HUES48 (cell line): ENCODE results near the gene PSMB5.
A peak's percentile ranks its signal among the peaks of the same experiment; 100 is the strongest.

Source experiments
- H3K27ac ChIP-seq: one replicate; pipeline ENCODE4 v1.7.0; 2013; ENCODE audit warnings: low read depth, low read length, inconsistent platforms
- H3K27me3 ChIP-seq: 2 replicates; pipeline ENCODE4 v1.6.1; 2013; ENCODE audit warnings: mild to moderate bottlenecking, low read length; ENCODE audit not compliant: control insufficient read depth, insufficient read depth
- H3K36me3 ChIP-seq: 2 replicates; pipeline ENCODE4 v1.6.1; 2013; ENCODE audit warnings: low read length; ENCODE audit not compliant: control insufficient read depth, insufficient read depth
- H3K4me1 ChIP-seq: 2 replicates; pipeline ENCODE4 v1.6.1; 2013; ENCODE audit warnings: mild to moderate bottlenecking, low read length; ENCODE audit not compliant: control insufficient read depth, insufficient read depth
- H3K4me3 ChIP-seq: 2 replicates; pipeline ENCODE4 v1.5.1; 2013; ENCODE audit warnings: mild to moderate bottlenecking, low read depth, low read length
- H3K9ac ChIP-seq: 2 replicates; pipeline ENCODE4 v1.6.1; 2013; ENCODE audit warnings: mild to moderate bottlenecking, low read depth, low read length, moderate library complexity
- H3K9me3 ChIP-seq: 2 replicates; pipeline ENCODE4 v1.6.1; 2013; ENCODE audit warnings: low read length; ENCODE audit not compliant: control insufficient read depth, insufficient read depth

The PSMB5 gene

GRCh38 chr14:23069413-23069806 is 34.7 kb upstream of the PSMB5 start:
- H3K4me3 ChIP-seq = no peak overlapping the region; the same call in 1 of the 2 replicates
- H3K27ac ChIP-seq = peak overlapping the region; percentile 46
- H3K36me3 ChIP-seq = peaks cover 68% of the 10 kb centered on the region
- H3K27me3 ChIP-seq = no peaks in the 10 kb centered on the region
- no peak overlapping the region for H3K9ac ChIP-seq
- no peaks in the 10 kb centered on the region for H3K9me3 ChIP-seq
- peaks cover 27% of the 10 kb centered on the region for H3K4me1 ChIP-seq

- Histone ChIP-seq H3K27ac (peak overlapping the region; percentile 46), H3K9me3 (no peaks in the 10 kb centered on the region), H3K27me3 (no peaks in the 10 kb centered on the region), H3K4me3 (peak overlapping the region; percentile 20; the same call in 1 of the 2 replicates), H3K36me3 (peaks cover 68% of the 10 kb centered on the region), H3K4me1 (peaks cover 27% of the 10 kb centered on the region), H3K9ac (no peak overlapping the region)
Measured at GRCh38 chr14:23068789-23069412, 34.2 kb upstream of the PSMB5 start.

DNA sequence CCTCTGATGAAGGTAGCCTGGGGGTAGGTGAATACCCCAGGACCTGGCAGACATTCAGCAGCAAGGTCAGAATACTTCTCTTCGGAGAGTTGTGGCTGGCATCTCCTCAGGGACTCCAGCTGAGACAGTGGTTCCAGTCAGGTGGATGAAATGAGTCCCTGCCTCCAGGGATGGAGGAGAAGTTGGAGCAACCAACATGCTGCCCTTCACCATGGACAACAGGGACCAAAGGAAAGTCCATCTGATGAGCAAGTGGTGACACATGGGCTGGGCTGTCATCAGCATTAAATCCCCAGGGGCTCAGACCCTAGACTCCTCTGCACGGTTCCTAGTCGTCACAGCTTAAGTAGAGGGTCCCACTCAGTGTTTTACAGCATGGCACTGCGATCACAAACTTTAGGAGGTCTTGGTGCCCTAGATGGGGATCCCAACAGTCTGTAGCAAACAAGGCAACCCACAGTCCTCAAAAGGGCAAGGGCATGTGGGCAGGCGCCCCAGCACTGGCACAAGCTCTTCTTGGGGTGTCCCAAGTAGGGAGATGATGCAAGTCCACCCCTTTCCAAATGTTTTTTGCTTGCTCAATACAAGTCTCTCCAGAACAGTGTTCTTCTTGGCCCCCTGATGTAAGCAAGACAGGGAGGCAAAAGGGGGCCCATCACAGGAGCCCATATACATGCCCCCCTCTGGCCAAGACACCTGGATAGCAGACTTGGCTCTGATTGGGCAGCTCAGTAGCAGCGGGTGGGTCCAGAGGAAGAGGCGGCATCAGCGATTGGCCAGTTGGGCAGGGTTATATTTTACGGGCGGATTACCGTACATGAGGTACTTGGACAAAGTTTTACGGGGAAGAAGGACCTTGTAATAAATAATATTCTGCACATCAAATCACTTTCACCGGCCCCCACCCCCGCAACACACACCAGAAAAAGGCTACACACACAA is 33.4 kb upstream of the PSMB5 start:
- peaks cover 27% of the 10 kb centered on the region for H3K4me1 ChIP-seq
- H3K4me3 ChIP-seq = 0 out of 2 replicates have a peak overlapping the region, but pooled peaks have one; percentile 20
- no peak overlapping the region for H3K9ac ChIP-seq
- no peaks in the 10 kb centered on the region for H3K27me3 ChIP-seq
- H3K36me3 ChIP-seq = peaks cover 74% of the 10 kb centered on the region
- no peaks in the 10 kb centered on the region for H3K9me3 ChIP-seq
- no peak overlapping the region for H3K27ac ChIP-seq

DNA sequence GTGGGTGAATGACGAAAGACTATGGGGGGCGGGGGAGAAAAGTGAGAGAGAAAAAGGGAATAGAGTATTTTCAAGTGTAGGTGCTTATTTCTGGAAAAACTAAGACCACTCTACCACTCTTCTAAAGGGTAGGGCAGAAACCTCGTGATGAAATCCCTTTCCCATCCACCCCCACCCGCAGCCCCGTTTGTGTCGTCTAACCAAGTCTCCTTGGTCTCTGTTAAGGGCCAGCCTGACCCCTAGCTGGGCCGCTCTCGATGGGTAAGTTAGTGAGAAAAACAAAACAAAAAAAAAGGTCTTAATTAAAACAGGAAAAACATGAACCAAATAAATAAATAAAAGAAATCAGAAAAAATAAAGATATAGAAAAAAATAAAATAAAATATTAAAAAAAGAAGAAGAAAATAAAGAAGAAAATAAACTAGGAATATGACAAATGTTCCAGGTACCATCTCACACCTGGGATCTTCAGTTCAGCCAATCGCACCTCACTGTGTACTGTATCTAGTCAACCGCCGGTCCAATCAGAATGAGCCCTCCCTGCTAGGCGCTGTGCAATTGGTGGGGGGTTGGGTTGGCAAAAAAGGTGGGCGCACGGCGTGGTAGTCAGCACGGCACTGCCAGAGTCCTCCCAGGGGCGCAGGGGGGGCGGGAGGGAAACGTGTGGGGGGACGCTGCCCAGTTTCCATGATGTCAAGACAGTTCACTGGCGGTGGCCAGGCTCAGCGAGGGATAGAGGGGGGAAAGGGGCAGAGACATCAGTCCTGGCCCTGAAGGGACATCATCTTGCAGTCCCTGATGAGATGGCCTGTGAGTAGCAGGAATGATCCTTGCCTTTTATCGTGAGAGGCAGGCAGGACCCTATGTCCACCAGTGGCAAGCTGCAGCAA is 32.4 kb upstream of the PSMB5 start:
- no peak overlapping the region for H3K4me3 ChIP-seq
- H3K36me3 ChIP-seq = peaks cover 75% of the 10 kb centered on the region
- H3K27ac ChIP-seq = no peak overlapping the region
- peaks cover 18% of the 10 kb centered on the region for H3K4me1 ChIP-seq
- H3K9ac ChIP-seq = no peak overlapping the region
- no peaks in the 10 kb centered on the region for H3K27me3 ChIP-seq
- no peaks in the 10 kb centered on the region for H3K9me3 ChIP-seq

DNA sequence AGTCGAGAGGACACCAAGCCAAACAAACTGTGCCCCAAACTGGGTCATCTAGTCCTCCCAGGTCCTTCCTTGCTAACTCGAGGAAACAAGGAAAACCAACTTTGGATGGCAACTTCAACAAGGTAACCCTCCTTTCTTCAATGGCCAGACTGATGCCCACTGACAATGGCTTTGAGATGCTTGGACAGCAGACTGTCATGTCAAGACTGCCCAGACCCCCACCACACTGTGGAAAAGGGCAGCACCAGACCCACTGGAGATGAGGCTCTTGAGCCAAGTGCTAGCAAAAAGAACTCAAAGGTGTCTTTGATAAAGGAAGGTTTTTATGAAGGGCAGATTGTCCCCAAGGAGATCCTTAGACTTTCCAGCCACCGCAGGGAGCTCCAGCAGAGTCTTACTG is 31.7 kb upstream of the PSMB5 start:
- Histone ChIP-seq H3K27ac (no peak overlapping the region), H3K36me3 (peaks cover 80% of the 10 kb centered on the region), H3K4me1 (peaks cover 12% of the 10 kb centered on the region), H3K9me3 (no peaks in the 10 kb centered on the region), H3K4me3 (no peak overlapping the region), H3K9ac (no peak overlapping the region), H3K27me3 (no peaks in the 10 kb centered on the region)

- Histone ChIP-seq H3K9ac (no peak overlapping the region), H3K4me3 (no peak overlapping the region), H3K27me3 (no peaks in the 10 kb centered on the region), H3K4me1 (peaks cover 4% of the 10 kb centered on the region; the same call in 1 of the 2 replicates), H3K27ac (no peak overlapping the region), H3K9me3 (no peaks in the 10 kb centered on the region), H3K36me3 (peaks cover 95% of the 10 kb centered on the region)
Measured at GRCh38 chr14:23063601-23064000, 28.9 kb upstream of the PSMB5 start.

- H3K27ac ChIP-seq = peak overlapping the region; percentile 42
- no peaks in the 10 kb centered on the region for H3K9me3 ChIP-seq
- no peak overlapping the region for H3K4me3 ChIP-seq
- H3K4me1 ChIP-seq = no peaks in the 10 kb centered on the region
- peaks cover 1% of the 10 kb centered on the region; the same call in 1 of the 2 replicates for H3K27me3 ChIP-seq
- peaks cover 80% of the 10 kb centered on the region for H3K36me3 ChIP-seq
- no peak overlapping the region for H3K9ac ChIP-seq
Measured at GRCh38 chr14:23062002-23062401, 27.3 kb upstream of the PSMB5 start.

- Histone ChIP-seq H3K27ac (no peak overlapping the region), H3K36me3 (peaks cover 67% of the 10 kb centered on the region)
Measured at GRCh38 chr14:23060536-23061260, 26.0 kb upstream of the PSMB5 start.

GRCh38 chr14:23058654-23059504 is 24.2 kb upstream of the PSMB5 start:
- Histone ChIP-seq H3K9ac (no peak overlapping the region), H3K4me1 (peaks cover 11% of the 10 kb centered on the region), H3K9me3 (no peaks in the 10 kb centered on the region), H3K27me3 (peaks cover 9% of the 10 kb centered on the region; the same call in 1 of the 2 replicates), H3K36me3 (peaks cover 51% of the 10 kb centered on the region), H3K27ac (peak overlapping the region; percentile 8), H3K4me3 (no peak overlapping the region)

More at GRCh38 chr14:23060536-23061260, 26.0 kb upstream of the PSMB5 start:
- peaks cover 10% of the 10 kb centered on the region for H3K4me1 ChIP-seq
- peaks cover 9% of the 10 kb centered on the region; the same call in 1 of the 2 replicates for H3K27me3 ChIP-seq
- no peak overlapping the region for H3K9ac ChIP-seq
- H3K4me3 ChIP-seq = no peak overlapping the region
- H3K9me3 ChIP-seq = no peaks in the 10 kb centered on the region
